Fibroblast of pulmonary artery (primary cell): Measurements from ENCODE around the gene NFYC.
"Not testable (repeated sequence)": the region's sequence is repeated elsewhere in the genome, so short reads cannot be mapped to it uniquely, and the experiment has no call there.

ENCODE experiments used
- DNase-seq: peaks from one replicate; pipeline ENCODE4 v3.0.0-alpha.2; 2010; ENCODE audit warnings: low read depth
- H3K4me3 ChIP-seq: replicated peaks from 2 replicates; pipeline ENCODE4 v1.5.1; 2011; ENCODE audit warnings: low read depth, mild to moderate bottlenecking, control low read depth, low read length, moderate library complexity
- TF ChIP-seq, protein P1 (sequence below): IDR thresholded peaks from 2 replicates; pipeline ENCODE4 v1.5.1; 2011; ENCODE audit warnings: mild to moderate bottlenecking, control low read depth, low read length, inconsistent platforms; ENCODE audit errors: missing control alignments

Gene NFYC

GRCh38 chr1:40692429-40692895 lies 958 bp downstream of the NFYC start:
- TF ChIP-seq, protein P1, sequence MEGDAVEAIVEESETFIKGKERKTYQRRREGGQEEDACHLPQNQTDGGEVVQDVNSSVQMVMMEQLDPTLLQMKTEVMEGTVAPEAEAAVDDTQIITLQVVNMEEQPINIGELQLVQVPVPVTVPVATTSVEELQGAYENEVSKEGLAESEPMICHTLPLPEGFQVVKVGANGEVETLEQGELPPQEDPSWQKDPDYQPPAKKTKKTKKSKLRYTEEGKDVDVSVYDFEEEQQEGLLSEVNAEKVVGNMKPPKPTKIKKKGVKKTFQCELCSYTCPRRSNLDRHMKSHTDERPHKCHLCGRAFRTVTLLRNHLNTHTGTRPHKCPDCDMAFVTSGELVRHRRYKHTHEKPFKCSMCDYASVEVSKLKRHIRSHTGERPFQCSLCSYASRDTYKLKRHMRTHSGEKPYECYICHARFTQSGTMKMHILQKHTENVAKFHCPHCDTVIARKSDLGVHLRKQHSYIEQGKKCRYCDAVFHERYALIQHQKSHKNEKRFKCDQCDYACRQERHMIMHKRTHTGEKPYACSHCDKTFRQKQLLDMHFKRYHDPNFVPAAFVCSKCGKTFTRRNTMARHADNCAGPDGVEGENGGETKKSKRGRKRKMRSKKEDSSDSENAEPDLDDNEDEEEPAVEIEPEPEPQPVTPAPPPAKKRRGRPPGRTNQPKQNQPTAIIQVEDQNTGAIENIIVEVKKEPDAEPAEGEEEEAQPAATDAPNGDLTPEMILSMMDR = no peak
- peak; percentile 28 for DNase-seq
- peak overlapping the region; percentile 75 for H3K4me3 ChIP-seq

DNA sequence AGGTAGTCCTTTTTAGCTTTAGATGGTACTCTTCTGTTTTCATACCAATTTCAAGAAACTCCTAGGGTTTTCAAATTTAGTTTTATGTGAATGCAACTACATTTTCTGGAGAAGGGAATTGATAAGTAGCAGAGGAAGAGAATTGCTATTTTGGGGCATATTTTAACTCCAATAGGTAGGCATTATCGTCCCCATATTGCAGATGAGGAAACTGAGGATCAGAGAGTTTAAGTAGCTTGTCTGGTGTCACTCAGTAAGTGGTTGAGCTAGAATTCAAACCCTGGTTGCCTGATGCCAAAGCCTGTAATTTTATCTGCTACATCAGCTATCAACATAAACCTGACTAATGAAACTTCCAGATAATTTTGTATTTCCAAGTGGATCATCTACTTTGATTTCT lies 1.9 kb downstream of the NFYC start:
- DNase-seq = no peak
- no peak overlapping the region for H3K4me3 ChIP-seq
- TF ChIP-seq, protein P1 = no peak

DNA sequence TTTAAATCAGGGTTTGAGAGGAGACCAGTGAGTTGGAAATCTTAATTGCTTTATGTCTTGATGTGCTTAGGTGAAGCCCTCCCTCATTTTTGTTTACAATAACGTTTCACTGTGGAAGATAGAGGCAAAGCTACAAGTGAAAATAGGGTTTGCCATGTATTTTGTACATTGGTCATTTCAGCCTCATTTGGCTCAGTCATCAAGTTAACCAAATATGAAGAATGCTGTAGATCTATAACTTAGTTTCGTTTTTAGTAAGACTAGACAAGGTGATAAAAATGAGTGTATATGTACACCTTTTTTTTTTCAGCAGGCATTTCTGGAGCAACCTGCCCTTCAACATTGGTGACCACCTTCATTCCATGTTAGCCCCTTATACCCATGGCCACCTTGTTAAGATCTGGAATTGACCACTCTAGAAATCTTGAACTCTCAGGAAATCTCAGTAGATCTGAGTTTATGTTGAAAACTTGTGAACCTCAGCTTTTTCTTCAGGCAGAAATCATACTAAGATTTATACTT lies 2.9 kb downstream of the NFYC start:
- H3K4me3 ChIP-seq = no peak overlapping the region
- no peak for DNase-seq
- TF ChIP-seq, protein P1 = no peak

DNA sequence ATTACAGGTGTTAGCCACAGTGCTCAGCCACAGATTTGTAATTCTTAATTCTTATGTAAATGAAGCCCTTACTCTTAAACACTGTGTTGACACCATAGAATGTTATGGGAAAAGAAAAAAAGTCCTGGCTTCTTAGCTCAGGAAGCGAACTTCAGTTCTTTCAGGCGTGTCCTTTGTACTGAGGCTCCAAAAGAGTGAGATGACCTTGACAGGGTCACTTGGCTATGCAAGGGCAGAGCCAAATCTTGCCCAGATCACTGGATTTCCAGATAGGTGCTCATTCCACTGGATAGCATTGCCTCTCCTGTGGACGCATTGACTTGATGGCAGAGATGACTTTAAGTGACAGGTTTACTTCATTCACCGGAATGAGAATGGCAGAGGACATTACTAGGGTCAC lies 4.8 kb downstream of the NFYC start:
- no peak overlapping the region for H3K4me3 ChIP-seq
- no peak for DNase-seq
- TF ChIP-seq, protein P1 = no peak

DNA sequence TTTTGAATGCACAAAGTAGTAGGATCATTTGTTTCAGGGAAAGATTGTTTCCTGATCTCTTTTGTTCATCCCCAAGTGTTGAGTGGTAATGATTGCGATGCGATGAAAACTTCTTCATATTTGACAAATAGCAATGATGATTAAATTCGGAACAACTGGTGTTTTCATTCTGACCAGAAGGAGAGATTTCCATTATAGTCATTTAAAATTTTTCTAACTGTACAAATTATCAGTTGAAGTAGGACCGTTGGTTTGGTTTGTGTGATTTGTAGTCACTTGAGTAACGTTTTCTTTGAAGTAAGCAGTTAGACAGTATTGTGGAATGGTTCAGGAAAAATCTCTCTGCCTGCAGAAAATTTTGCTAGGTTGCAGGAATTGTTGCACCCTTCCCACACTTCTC lies 5.9 kb downstream of the NFYC start:
- TF ChIP-seq, protein P1 = no peak
- no peak for DNase-seq

GRCh38 chr1:40699787-40700186 lies 8.3 kb downstream of the NFYC start:
- TF ChIP-seq, protein P1 = no peak
- H3K4me3 ChIP-seq = no peak overlapping the region
- no peak for DNase-seq

More for the DNA sequence above, 5.9 kb downstream of the NFYC start:
- H3K4me3 ChIP-seq = no peak overlapping the region

DNA sequence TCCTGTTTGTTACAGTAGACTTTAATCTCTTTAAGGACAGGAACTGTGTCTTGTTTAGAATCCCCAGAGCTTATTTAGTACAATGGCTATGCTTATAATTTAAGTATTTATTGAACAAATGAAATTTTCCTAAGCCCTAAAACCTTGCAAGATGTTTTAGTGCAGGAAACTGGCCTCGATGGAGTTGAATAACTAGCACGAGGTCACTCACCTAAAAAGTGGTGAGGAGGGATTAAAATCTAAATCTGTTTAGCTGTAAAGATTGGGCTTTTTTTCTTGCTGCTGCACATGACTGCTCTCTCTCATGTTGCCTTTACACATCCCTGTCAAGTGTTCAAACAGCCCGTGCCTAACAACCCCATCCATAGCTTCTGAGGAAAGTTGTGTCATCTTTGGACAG lies 10.2 kb downstream of the NFYC start:
- DNase-seq = no peak
- TF ChIP-seq, protein P1 = no peak
- no peak overlapping the region for H3K4me3 ChIP-seq

GRCh38 chr1:40702810-40703209 lies 11.3 kb downstream of the NFYC start:
- DNase-seq, H3K4me3 ChIP-seq: not testable (repeated sequence)
